ENCODE data around the gene PTPMT1.

PTPMT1 gene

GRCh38 chr11:47607380-47607779 is 42.0 kb downstream of the PTPMT1 start:
- DNase-seq = no peak
- Mint-ChIP-seq H3K27me3 (no peaks in the 10 kb centered on the region), H3K9me3 (no peaks in the 10 kb centered on the region)

GRCh38 chr11:47609675-47610074 is 44.3 kb downstream of the PTPMT1 start:
- H3K27me3 Mint-ChIP-seq = no peaks in the 10 kb centered on the region
- H3K4me1 Mint-ChIP-seq = no peaks in the 10 kb centered on the region
- ATAC-seq (no peak), DNase-seq (no peak)
- H3K27ac Mint-ChIP-seq = no peak overlapping the region
- no peaks in the 10 kb centered on the region for H3K9me3 Mint-ChIP-seq
- H3K4me3 Mint-ChIP-seq = no peak overlapping the region

More at GRCh38 chr11:47607380-47607779, 42.0 kb downstream of the PTPMT1 start:
- Mint-ChIP-seq H3K4me3 (no peak overlapping the region), H3K4me1 (no peaks in the 10 kb centered on the region), H3K27ac (no peak overlapping the region)
- no peak for ATAC-seq

GRCh38 chr11:47611348-47611794 is 46.0 kb downstream of the PTPMT1 start:
- Mint-ChIP-seq H3K4me1 (no peaks in the 10 kb centered on the region), H3K27ac (no peak overlapping the region), H3K27me3 (no peaks in the 10 kb centered on the region), H3K9me3 (no peaks in the 10 kb centered on the region), H3K4me3 (no peak overlapping the region)
- no peak for DNase-seq
- no peak for ATAC-seq

- no peaks in the 10 kb centered on the region for H3K27me3 Mint-ChIP-seq
- ATAC-seq (no peak), DNase-seq (no peak)
- H3K27ac Mint-ChIP-seq = peak overlapping the region in 1 of 2 donors; percentile 89
- H3K4me3 Mint-ChIP-seq = no peak overlapping the region
- H3K9me3 Mint-ChIP-seq = no peaks in the 10 kb centered on the region
- H3K4me1 Mint-ChIP-seq = no peaks in the 10 kb centered on the region
Observed at GRCh38 chr11:47615249-47615648, 49.9 kb downstream of the PTPMT1 start.

GRCh38 chr11:47616726-47617416 is 51.5 kb downstream of the PTPMT1 start:
- H3K27ac Mint-ChIP-seq = no peak overlapping the region
- H3K9me3 Mint-ChIP-seq = no peaks in the 10 kb centered on the region
- DNase-seq (no peak), ATAC-seq (no peak)
- H3K4me3 Mint-ChIP-seq = no peak overlapping the region
- no peaks in the 10 kb centered on the region for H3K27me3 Mint-ChIP-seq
- no peaks in the 10 kb centered on the region for H3K4me1 Mint-ChIP-seq

GRCh38 chr11:47617417-47617809 is 52.0 kb downstream of the PTPMT1 start:
- no peaks in the 10 kb centered on the region for H3K9me3 Mint-ChIP-seq
- DNase-seq (no peak), ATAC-seq (no peak)
- H3K27me3 Mint-ChIP-seq = no peaks in the 10 kb centered on the region
- H3K27ac Mint-ChIP-seq = peak overlapping the region in 1 of 2 donors; percentile 33
- H3K4me1 Mint-ChIP-seq = no peaks in the 10 kb centered on the region
- H3K4me3 Mint-ChIP-seq = no peak overlapping the region

GRCh38 chr11:47620836-47621378 is 55.5 kb downstream of the PTPMT1 start:
- ATAC-seq = no peak
- Mint-ChIP-seq H3K4me1 (no peaks in the 10 kb centered on the region), H3K4me3 (no peak overlapping the region), H3K9me3 (no peaks in the 10 kb centered on the region), H3K27ac (peak overlapping the region; percentile 7 to 30), H3K27me3 (no peaks in the 10 kb centered on the region)
- DNase-seq = no peak

Data from stimulated activated naive CD8-positive, alpha-beta T cell treated with anti-CD3 and anti-CD28 coated beads, Interleukin-15, amount 100 ng/mL, for 72 hours (primary cell).